GM12878 (cell line): ENCODE results near the gene LIN7C. TPM values are rescaled to one million over a fixed set of nuclear protein-coding genes. Genes with fewer than 3 reads are reported as not detected.

Source experiments
- ATAC-seq: fragments of 200-7000 bp; cut with Tn5 transposase; 3 replicates; pipeline ENCODE4 v1.9.1; 2020; ENCODE audit warnings: mild to moderate bottlenecking, moderate library complexity
- BruUV-seq: library from RNA; stranded (reverse); fragments of 400-500 nt; replicated peaks from 2 replicates; lab custom pipeline; 2021; lab: Mats Ljungman, UMichigan
- CTCF ChIA-PET: fragments of 300-600 bp; sonication (Branson Sonifier 250); formaldehyde crosslinking; extraction: SDS; loops from one replicate; lab custom pipeline; 2021; ENCODE audit warnings: inconsistent platforms; lab: Yijun Ruan, JAX
- POLR2A ChIA-PET: fragments of 350-600 bp; formaldehyde crosslinking; extraction: SDS; loops from one replicate; lab custom pipeline; 2021; ENCODE audit warnings: inconsistent platforms; lab: Charles Lee
- RAD21 ChIA-PET: fragments of 300-600 bp; sonication (Branson Sonifier 250); formaldehyde crosslinking; loops from one replicate; lab custom pipeline; 2023; ENCODE audit warnings: antibody characterized with exemption; ENCODE audit not compliant: unreplicated experiment; lab: Charles Lee
- SMC1A ChIA-PET: fragments of 300-600 bp; sonication (Branson Sonifier 250); formaldehyde crosslinking; loops from one replicate; lab custom pipeline; 2023; ENCODE audit not compliant: unreplicated experiment, uncharacterized antibody; lab: Charles Lee
- DNase-seq: peaks from one replicate; pipeline ENCODE4 v3.0.0-alpha.2; 2011; ENCODE audit warnings: low read depth, low spot score
- FAIRE-seq: peaks from 3 replicates; lab custom pipeline; 2011; peaks lifted over from hg19 to GRCh38; lab: Jason Lieb, UNC
- H2AFZ ChIP-seq: 2 replicates; pipeline ENCODE4 v1.6.0; 2011; ENCODE audit warnings: low read depth, low read length, control low read depth; ENCODE audit not compliant: control insufficient read depth
- H3K27ac ChIP-seq: 2 replicates; pipeline ENCODE4 v1.5.1; 2011; ENCODE audit warnings: control low read depth; ENCODE audit not compliant: control insufficient read depth, insufficient read depth
- H3K27me3 ChIP-seq, 2 experiments: replicated peaks in 1 of 2; 2 replicates each; pipeline versions ENCODE4 v1.6.0 to v1.6.1; 2011; ENCODE audit warnings: low read length in 1 of 2; ENCODE audit not compliant: control insufficient read depth in 2 of 2, insufficient read depth in 2 of 2
- H3K36me3 ChIP-seq, 2 experiments: 2 replicates each; pipeline ENCODE4 v1.5.1; 2011; ENCODE audit warnings: low read length in 1 of 2; ENCODE audit not compliant: control insufficient read depth in 2 of 2, insufficient read depth in 2 of 2
- H3K4me1 ChIP-seq: 2 replicates; pipeline ENCODE4 v1.6.1; 2011; ENCODE audit warnings: mild to moderate bottlenecking, low read length, moderate library complexity, mixed read lengths; ENCODE audit not compliant: control insufficient read depth, insufficient read depth
- H3K4me2 ChIP-seq: 2 replicates; pipeline ENCODE4 v1.6.0; 2011; ENCODE audit warnings: control low read depth; ENCODE audit not compliant: control insufficient read depth, insufficient read depth
- H3K4me3 ChIP-seq: fragments of 200-600 bp; sonication (generic); 2 replicates; pipeline ENCODE4 v1.5.1; 2016
- H3K79me2 ChIP-seq: 2 replicates; pipeline ENCODE4 v1.6.0; 2011; ENCODE audit warnings: low read length; ENCODE audit not compliant: control insufficient read depth, insufficient read depth
- H3K9ac ChIP-seq: 2 replicates; pipeline ENCODE4 v1.8.0; 2011; ENCODE audit warnings: low read length, control low read depth, mixed read lengths; ENCODE audit not compliant: control insufficient read depth, insufficient read depth
- H3K9me3 ChIP-seq: replicated peaks from 3 replicates; pipeline ENCODE4 v1.5.1; 2011; ENCODE audit warnings: mild to moderate bottlenecking, low read length; ENCODE audit not compliant: control insufficient read depth, insufficient read depth
- H4K20me1 ChIP-seq: 2 replicates; pipeline ENCODE4 v1.6.0; 2011; ENCODE audit not compliant: control insufficient read depth, insufficient read depth
- ESRRA ChIP-seq: IDR thresholded peaks from 2 replicates; pipeline ENCODE4 v1.6.1; 2012; ENCODE audit warnings: mild to moderate bottlenecking, low read length, improper control_type of control experiment
- NR2F1 ChIP-seq: fragments of 450-650 bp; conservative IDR thresholded peaks from 2 replicates; pipeline ENCODE4 v1.6.1; 2017; ENCODE audit warnings: mild to moderate bottlenecking
- POLR2A ChIP-seq: IDR thresholded peaks from 2 replicates; pipeline ENCODE4 v1.6.1; 2011; ENCODE audit warnings: low read depth, mild to moderate bottlenecking, low read length
- RBBP5 ChIP-seq: fragments of 200-600 bp; sonication (generic); conservative IDR thresholded peaks from 2 replicates; pipeline ENCODE4 v1.6.1; 2016
- SIX5 ChIP-seq: IDR thresholded peaks from 2 replicates; pipeline ENCODE4 v1.6.1; 2011; ENCODE audit warnings: mild to moderate bottlenecking, low read depth, low read length, moderate library complexity; ENCODE audit not compliant: severe bottlenecking
- STAT1 ChIP-seq: fragments of 450-650 bp; conservative IDR thresholded peaks from 2 replicates; pipeline ENCODE4 v1.6.1; 2014; ENCODE audit warnings: antibody characterized with exemption, mild to moderate bottlenecking
- STAT3 ChIP-seq: IDR thresholded peaks from 2 replicates; pipeline ENCODE4 v1.6.1; 2011; ENCODE audit warnings: low read depth, low read length, improper control_type of control experiment
- ZNF274 ChIP-seq: IDR thresholded peaks from one replicate; pipeline ENCODE4 v1.8.0; 2011; ENCODE audit not compliant: insufficient read length, insufficient read depth
- in situ Hi-C: fragments of 300-500 bp; cut with MboI; formaldehyde crosslinking; loops from 9 replicates; pipeline ENCODE4 v1.14.3; 2018; ENCODE audit warnings: mixed read lengths
- intact Hi-C: fragments of 100-400 bp; cut with micrococcal nuclease; formaldehyde crosslinking; loops from one replicate; pipeline ENCODE4 v1.14.2; 2022; ENCODE audit not compliant: unreplicated experiment
- polyA plus RNA-seq, 11 experiments: library from polyadenylated mRNA; depleted of rRNA in 4 of 11; unstranded in 6 of 11; stranded (reverse) in 5 of 11; fragments of >200 nt; fragmentation: Nextera tagmentation in 4 of 11; fragmentation: Illumina TruSeq in 1 of 11; extraction: Ambion mirVana in 4 of 11; extraction: Trizol in 1 of 11; gene quantifications; 1 replicate in 1 of 11; 2 replicates in 10 of 11; pipeline versions ENCODE4 v1.2.1 to v1.2.3, GENCODE V29; 2011 to 2016; ENCODE audit warnings: inconsistent platforms in 2 of 11, missing spikeins in 2 of 11, low read depth in 1 of 11
- total RNA-seq, 4 experiments: library from RNA; depleted of rRNA in 3 of 4; stranded (reverse); fragments of >200 nt in 3 of 4; fragmentation: Illumina TruSeq in 1 of 4; extraction: Trizol in 1 of 4; gene quantifications; 2 replicates each; pipeline versions ENCODE4 v1.2.1 to v1.2.3, GENCODE V29; 2013 to 2021
- TF ChIP-seq, protein P1 (sequence below): fragments of 450-650 bp; IDR thresholded peaks from 2 replicates; pipeline ENCODE4 v1.6.1; 2018; ENCODE audit warnings: mild to moderate bottlenecking, low read depth, moderate library complexity; ENCODE audit not compliant: partially characterized antibody
- TF ChIP-seq, protein P2 (sequence below): fragments of 450-650 bp; IDR thresholded peaks from 2 replicates; pipeline ENCODE4 v1.6.1; 2016; ENCODE audit warnings: mild to moderate bottlenecking, moderate library complexity, borderline replicate concordance
- TF ChIP-seq, protein P3 (sequence below): fragments of 450-650 bp; IDR thresholded peaks from 2 replicates; pipeline ENCODE4 v1.6.1; 2016; ENCODE audit warnings: mild to moderate bottlenecking
- TF ChIP-seq, protein P4 (sequence below): fragments of 450-650 bp; IDR thresholded peaks from 2 replicates; pipeline ENCODE4 v1.6.1; 2017; ENCODE audit warnings: antibody characterized with exemption, mild to moderate bottlenecking, moderate library complexity

The LIN7C gene
- total and polyA plus RNA-seq, 10 of the 15 experiments (the other 5 are each of a cell fraction or from before 2014, with no cell fraction given) = 6.0 to 23.7 (median 15.1) TPM

DNA sequence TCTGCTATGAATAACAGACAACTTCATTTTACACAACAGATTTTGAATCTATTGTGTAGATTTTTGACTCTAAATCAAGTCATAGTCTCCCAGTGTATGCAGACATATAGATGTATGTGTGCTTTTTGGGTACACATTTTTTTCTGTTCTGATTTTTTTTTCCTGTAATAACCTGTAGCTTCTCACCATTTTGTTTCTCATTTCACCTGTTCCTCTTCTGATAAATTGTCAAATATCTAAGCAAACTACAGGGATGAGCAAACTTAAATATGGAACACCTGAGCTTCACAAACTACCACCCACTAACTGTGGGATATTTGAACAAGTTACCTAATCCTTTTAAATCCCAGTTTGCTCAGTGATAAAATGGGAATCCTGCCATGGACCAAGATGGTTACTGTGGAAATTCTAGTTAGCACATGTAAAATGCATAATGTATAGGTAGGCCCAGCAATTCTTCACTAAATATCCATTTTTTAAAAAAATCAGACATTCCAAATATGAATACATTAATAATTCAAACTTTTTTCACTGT, 49.7 kb downstream of the LIN7C start:
- FAIRE-seq = no peak
- CTCF ChIA-PET = interaction anchor here (1.1 kb wide), 1 partner anchor 8 kb away, joined by 3 read pairs; no protein-coding TSS in a partner anchor
- TF ChIP-seq STAT1 (no peak), STAT3 (no peak), RBBP5 (no peak), ESRRA (no peak), POLR2A (no peak), NR2F1 (no peak), ZNF274 (no peak), SIX5 (no peak)
- TF ChIP-seq, protein P1, sequence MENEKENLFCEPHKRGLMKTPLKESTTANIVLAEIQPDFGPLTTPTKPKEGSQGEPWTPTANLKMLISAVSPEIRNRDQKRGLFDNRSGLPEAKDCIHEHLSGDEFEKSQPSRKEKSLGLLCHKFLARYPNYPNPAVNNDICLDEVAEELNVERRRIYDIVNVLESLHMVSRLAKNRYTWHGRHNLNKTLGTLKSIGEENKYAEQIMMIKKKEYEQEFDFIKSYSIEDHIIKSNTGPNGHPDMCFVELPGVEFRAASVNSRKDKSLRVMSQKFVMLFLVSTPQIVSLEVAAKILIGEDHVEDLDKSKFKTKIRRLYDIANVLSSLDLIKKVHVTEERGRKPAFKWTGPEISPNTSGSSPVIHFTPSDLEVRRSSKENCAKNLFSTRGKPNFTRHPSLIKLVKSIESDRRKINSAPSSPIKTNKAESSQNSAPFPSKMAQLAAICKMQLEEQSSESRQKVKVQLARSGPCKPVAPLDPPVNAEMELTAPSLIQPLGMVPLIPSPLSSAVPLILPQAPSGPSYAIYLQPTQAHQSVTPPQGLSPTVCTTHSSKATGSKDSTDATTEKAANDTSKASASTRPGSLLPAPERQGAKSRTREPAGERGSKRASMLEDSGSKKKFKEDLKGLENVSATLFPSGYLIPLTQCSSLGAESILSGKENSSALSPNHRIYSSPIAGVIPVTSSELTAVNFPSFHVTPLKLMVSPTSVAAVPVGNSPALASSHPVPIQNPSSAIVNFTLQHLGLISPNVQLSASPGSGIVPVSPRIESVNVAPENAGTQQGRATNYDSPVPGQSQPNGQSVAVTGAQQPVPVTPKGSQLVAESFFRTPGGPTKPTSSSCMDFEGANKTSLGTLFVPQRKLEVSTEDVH = no peak
- TF ChIP-seq, protein P2, sequence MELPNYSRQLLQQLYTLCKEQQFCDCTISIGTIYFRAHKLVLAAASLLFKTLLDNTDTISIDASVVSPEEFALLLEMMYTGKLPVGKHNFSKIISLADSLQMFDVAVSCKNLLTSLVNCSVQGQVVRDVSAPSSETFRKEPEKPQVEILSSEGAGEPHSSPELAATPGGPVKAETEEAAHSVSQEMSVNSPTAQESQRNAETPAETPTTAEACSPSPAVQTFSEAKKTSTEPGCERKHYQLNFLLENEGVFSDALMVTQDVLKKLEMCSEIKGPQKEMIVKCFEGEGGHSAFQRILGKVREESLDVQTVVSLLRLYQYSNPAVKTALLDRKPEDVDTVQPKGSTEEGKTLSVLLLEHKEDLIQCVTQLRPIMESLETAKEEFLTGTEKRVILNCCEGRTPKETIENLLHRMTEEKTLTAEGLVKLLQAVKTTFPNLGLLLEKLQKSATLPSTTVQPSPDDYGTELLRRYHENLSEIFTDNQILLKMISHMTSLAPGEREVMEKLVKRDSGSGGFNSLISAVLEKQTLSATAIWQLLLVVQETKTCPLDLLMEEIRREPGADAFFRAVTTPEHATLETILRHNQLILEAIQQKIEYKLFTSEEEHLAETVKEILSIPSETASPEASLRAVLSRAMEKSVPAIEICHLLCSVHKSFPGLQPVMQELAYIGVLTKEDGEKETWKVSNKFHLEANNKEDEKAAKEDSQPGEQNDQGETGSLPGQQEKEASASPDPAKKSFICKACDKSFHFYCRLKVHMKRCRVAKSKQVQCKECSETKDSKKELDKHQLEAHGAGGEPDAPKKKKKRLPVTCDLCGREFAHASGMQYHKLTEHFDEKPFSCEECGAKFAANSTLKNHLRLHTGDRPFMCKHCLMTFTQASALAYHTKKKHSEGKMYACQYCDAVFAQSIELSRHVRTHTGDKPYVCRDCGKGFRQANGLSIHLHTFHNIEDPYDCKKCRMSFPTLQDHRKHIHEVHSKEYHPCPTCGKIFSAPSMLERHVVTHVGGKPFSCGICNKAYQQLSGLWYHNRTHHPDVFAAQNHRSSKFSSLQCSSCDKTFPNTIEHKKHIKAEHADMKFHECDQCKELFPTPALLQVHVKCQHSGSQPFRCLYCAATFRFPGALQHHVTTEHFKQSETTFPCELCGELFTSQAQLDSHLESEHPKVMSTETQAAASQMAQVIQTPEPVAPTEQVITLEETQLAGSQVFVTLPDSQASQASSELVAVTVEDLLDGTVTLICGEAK = no peak
- TF ChIP-seq, protein P3, sequence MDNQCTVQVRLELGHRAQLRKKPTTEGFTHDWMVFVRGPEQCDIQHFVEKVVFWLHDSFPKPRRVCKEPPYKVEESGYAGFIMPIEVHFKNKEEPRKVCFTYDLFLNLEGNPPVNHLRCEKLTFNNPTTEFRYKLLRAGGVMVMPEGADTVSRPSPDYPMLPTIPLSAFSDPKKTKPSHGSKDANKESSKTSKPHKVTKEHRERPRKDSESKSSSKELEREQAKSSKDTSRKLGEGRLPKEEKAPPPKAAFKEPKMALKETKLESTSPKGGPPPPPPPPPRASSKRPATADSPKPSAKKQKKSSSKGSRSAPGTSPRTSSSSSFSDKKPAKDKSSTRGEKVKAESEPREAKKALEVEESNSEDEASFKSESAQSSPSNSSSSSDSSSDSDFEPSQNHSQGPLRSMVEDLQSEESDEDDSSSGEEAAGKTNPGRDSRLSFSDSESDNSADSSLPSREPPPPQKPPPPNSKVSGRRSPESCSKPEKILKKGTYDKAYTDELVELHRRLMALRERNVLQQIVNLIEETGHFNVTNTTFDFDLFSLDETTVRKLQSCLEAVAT = no peak
- TF ChIP-seq, protein P4, sequence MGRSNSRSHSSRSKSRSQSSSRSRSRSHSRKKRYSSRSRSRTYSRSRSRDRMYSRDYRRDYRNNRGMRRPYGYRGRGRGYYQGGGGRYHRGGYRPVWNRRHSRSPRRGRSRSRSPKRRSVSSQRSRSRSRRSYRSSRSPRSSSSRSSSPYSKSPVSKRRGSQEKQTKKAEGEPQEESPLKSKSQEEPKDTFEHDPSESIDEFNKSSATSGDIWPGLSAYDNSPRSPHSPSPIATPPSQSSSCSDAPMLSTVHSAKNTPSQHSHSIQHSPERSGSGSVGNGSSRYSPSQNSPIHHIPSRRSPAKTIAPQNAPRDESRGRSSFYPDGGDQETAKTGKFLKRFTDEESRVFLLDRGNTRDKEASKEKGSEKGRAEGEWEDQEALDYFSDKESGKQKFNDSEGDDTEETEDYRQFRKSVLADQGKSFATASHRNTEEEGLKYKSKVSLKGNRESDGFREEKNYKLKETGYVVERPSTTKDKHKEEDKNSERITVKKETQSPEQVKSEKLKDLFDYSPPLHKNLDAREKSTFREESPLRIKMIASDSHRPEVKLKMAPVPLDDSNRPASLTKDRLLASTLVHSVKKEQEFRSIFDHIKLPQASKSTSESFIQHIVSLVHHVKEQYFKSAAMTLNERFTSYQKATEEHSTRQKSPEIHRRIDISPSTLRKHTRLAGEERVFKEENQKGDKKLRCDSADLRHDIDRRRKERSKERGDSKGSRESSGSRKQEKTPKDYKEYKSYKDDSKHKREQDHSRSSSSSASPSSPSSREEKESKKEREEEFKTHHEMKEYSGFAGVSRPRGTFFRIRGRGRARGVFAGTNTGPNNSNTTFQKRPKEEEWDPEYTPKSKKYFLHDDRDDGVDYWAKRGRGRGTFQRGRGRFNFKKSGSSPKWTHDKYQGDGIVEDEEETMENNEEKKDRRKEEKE = no peak

More for the DNA sequence above, 49.7 kb downstream of the LIN7C start:
- in situ Hi-C loops = no loop called here
- Histone ChIP-seq H3K36me3 (no peaks in the 10 kb centered on the region), H3K9me3 (no peaks in the 10 kb centered on the region), H4K20me1 (no peaks in the 10 kb centered on the region), H3K27ac (no peak overlapping the region), H3K4me3 (no peak overlapping the region), H3K4me1 (no peaks in the 10 kb centered on the region), H3K9ac (no peak overlapping the region), H3K27me3 (no peaks in the 10 kb centered on the region), H2AFZ (no peak overlapping the region), H3K79me2 (no peaks in the 10 kb centered on the region), H3K4me2 (no peak overlapping the region)
- ChIA-PET RAD21 (no interaction called here), POLR2A (no interaction called here), SMC1A (no interaction called here)
- intact Hi-C loops = no loop called here
- DNase-seq = no peak
- ATAC-seq = no peak
- BruUV-seq = no TSS peak
